Measurements from ENCODE around the gene MEN1. TPM values are rescaled to one million over a fixed set of nuclear protein-coding genes. Genes with fewer than 3 reads are reported as not detected.

MEN1 gene
- total and polyA plus RNA-seq, 2 of the 13 experiments (the other 11 are each of a cell fraction or from before 2014, with no cell fraction given) = 20.5 to 27.3 TPM

DNA sequence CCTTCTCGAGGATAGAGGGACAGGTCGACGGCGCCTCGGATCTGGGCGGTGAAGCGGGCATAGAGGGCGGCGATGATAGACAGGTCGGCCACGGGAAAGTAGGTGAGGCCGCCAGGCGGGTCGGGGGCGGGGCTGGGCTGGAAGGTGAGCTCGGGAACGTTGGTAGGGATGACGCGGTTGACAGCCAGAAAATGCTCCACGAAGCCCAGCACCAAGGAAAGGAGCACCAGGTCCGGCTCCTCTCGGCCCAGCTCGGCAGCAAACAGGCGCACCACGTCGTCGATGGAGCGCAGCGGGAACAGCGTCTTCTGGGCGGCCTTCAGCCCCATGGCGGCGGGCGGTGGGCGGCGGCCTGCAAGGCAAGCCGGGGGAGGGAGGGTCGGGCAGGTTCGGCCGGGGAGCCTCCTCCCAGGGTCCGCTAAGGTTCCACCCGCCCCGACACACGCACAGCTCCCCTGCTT lies 540 bp downstream of the MEN1 start (continued):
- TF ChIP-seq, protein P1, sequence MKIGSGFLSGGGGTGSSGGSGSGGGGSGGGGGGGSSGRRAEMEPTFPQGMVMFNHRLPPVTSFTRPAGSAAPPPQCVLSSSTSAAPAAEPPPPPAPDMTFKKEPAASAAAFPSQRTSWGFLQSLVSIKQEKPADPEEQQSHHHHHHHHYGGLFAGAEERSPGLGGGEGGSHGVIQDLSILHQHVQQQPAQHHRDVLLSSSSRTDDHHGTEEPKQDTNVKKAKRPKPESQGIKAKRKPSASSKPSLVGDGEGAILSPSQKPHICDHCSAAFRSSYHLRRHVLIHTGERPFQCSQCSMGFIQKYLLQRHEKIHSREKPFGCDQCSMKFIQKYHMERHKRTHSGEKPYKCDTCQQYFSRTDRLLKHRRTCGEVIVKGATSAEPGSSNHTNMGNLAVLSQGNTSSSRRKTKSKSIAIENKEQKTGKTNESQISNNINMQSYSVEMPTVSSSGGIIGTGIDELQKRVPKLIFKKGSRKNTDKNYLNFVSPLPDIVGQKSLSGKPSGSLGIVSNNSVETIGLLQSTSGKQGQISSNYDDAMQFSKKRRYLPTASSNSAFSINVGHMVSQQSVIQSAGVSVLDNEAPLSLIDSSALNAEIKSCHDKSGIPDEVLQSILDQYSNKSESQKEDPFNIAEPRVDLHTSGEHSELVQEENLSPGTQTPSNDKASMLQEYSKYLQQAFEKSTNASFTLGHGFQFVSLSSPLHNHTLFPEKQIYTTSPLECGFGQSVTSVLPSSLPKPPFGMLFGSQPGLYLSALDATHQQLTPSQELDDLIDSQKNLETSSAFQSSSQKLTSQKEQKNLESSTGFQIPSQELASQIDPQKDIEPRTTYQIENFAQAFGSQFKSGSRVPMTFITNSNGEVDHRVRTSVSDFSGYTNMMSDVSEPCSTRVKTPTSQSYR (CRISPR knock-in tag; IDR thresholded peaks at IDR 0.05; ENCODE audit: borderline replicate concordance) = no peak
- TF ChIP-seq, protein P2, sequence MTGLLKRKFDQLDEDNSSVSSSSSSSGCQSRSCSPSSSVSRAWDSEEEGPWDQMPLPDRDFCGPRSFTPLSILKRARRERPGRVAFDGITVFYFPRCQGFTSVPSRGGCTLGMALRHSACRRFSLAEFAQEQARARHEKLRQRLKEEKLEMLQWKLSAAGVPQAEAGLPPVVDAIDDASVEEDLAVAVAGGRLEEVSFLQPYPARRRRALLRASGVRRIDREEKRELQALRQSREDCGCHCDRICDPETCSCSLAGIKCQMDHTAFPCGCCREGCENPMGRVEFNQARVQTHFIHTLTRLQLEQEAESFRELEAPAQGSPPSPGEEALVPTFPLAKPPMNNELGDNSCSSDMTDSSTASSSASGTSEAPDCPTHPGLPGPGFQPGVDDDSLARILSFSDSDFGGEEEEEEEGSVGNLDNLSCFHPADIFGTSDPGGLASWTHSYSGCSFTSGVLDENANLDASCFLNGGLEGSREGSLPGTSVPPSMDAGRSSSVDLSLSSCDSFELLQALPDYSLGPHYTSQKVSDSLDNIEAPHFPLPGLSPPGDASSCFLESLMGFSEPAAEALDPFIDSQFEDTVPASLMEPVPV (CRISPR knock-in tag; IDR thresholded peaks at IDR 0.05) = no peak
- TF ChIP-seq ZNF761 (CRISPR knock-in tag; conservative IDR thresholded peaks at IDR 0.05) (0 out of 2 replicates have a peak, but pooled peaks have one; percentile 5), FOXO1 (CRISPR knock-in tag; IDR thresholded peaks at IDR 0.05) (no peak), SALL1 (CRISPR knock-in tag; IDR thresholded peaks at IDR 0.05) (0 out of 2 replicates have a peak, but pooled peaks have one; percentile 6), CCAR2 (optimal IDR thresholded peaks at IDR 0.05; ENCODE audit: low read depth, low read length) (no peak), DMAP1 (CRISPR knock-in tag; IDR thresholded peaks at IDR 0.05) (0 out of 2 replicates have a peak, but pooled peaks have one; percentile 0), CREB1 (IDR thresholded peaks at IDR 0.05) (0 out of 2 replicates have a peak, but pooled peaks have one; percentile 16), CREB1 (CRISPR knock-in tag; IDR thresholded peaks at IDR 0.05) (no peak), ZNF567 (CRISPR knock-in tag; IDR thresholded peaks at IDR 0.05; ENCODE audit: borderline replicate concordance) (0 out of 2 replicates have a peak, but pooled peaks have one; percentile 43)
- TF ChIP-seq, protein P3, sequence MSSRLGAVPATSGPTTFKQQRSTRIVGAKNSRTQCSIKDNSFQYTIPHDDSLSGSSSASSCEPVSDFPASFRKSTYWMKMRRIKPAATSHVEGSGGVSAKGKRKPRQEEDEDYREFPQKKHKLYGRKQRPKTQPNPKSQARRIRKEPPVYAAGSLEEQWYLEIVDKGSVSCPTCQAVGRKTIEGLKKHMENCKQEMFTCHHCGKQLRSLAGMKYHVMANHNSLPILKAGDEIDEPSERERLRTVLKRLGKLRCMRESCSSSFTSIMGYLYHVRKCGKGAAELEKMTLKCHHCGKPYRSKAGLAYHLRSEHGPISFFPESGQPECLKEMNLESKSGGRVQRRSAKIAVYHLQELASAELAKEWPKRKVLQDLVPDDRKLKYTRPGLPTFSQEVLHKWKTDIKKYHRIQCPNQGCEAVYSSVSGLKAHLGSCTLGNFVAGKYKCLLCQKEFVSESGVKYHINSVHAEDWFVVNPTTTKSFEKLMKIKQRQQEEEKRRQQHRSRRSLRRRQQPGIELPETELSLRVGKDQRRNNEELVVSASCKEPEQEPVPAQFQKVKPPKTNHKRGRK (CRISPR knock-in tag; IDR thresholded peaks at IDR 0.05) = 0 out of 2 replicates have a peak, but pooled peaks have one; percentile 34
- TF ChIP-seq, protein P4, sequence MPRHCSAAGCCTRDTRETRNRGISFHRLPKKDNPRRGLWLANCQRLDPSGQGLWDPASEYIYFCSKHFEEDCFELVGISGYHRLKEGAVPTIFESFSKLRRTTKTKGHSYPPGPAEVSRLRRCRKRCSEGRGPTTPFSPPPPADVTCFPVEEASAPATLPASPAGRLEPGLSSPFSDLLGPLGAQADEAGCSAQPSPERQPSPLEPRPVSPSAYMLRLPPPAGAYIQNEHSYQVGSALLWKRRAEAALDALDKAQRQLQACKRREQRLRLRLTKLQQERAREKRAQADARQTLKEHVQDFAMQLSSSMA (CRISPR knock-in tag; IDR thresholded peaks at IDR 0.05) = 0 out of 2 replicates have a peak, but pooled peaks have one; percentile 5

All from HepG2 (cell line).